Measurements from ENCODE around the gene SORL1-AS1.

SORL1-AS1 gene

DNA sequence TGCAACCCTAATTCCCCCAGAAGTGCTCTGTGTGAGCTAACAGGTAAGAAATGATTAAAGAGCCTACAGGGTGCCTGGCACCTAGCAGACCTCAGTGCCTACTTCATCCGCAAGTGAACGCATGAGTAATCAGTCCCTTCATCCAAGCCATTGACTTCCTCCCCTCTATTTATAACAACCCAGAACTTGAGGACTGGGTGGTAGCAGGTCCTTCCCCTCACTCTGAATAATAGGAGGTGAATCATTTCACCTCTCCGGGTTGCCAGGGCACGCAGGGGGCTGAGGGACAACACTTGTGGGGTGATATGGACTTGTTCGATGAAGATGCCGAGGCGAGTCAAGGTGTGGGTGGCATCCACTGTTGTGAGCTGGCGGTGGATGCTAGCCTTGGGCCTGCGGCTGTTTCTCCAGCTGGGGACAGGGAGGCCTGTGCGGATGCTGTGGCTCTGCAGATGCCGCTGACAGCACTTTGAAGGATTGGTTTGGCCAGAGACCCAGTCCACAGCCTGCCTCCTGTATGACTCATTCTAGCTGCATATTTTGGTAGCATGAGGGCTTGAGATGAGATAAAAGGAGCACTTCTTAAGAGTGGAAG, 11.7 kb upstream of the SORL1-AS1 start:
- Histone ChIP-seq H3K4me1 (ENCODE audit: control insufficient read depth in 3 of 3, insufficient read depth in 3 of 3, low read length in 3 of 3) (peaks cover 7 to 24% (median 12%) of the 10 kb centered on the region in 3 donors), H3K4me3 (ENCODE audit: low read length in 3 of 3) (no peak overlapping the region), H3K9ac (ENCODE audit: low read depth in 1 of 3, low read length in 3 of 3) (no peak overlapping the region), H3K36me3 (ENCODE audit: control insufficient read depth in 3 of 3, insufficient read depth in 3 of 3, low read length in 3 of 3) (no peaks in the 10 kb centered on the region), H3K27ac (ENCODE audit: low read depth, low read length) (no peak overlapping the region), H3K27me3 (ENCODE audit: control insufficient read depth in 3 of 3, insufficient read depth in 3 of 3, low read length in 3 of 3) (no peaks in the 10 kb centered on the region), H3K9me3 (ENCODE audit: control insufficient read depth in 3 of 3, low read length in 3 of 3) (no peaks in the 10 kb centered on the region)

DNA sequence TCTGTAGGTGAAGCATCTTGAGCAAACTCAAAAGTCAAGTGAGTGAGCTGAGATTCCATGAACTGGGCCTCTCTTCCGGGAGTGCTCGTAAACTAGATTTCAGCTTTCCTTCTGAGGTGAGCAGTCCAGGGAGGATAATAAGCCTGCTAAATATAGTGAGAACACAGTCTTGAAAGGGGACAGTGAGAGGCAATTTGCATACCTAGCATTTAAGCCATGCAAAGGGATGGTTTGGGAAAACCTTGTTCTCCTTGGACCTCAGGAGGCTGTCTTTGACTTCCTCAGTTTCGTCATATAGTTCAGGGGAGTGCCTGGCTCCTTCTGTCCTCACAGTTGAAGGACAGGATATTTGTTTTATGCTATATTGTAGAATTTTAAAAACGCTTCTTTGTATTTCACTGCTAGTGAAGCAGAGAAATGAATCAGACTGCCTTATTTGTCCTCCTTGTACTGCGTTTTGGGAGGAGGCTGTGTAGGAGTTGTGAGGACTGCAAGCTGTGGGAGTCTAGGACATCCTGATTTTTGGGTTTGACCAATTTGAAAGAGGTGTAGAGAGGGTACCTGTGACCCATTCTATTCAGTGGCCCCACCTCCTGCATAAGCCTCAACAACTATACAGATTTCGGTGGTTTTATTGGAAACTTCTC, 11.0 kb upstream of the SORL1-AS1 start:
- Histone ChIP-seq H3K27ac (ENCODE audit: low read depth, low read length) (no peak overlapping the region), H3K9me3 (ENCODE audit: control insufficient read depth in 3 of 3, low read length in 3 of 3) (no peaks in the 10 kb centered on the region), H3K4me3 (ENCODE audit: low read length in 3 of 3) (no peak overlapping the region), H3K36me3 (ENCODE audit: control insufficient read depth in 3 of 3, insufficient read depth in 3 of 3, low read length in 3 of 3) (no peaks in the 10 kb centered on the region), H3K4me1 (ENCODE audit: control insufficient read depth in 3 of 3, insufficient read depth in 3 of 3, low read length in 3 of 3) (peaks cover 7 to 24% (median 12%) of the 10 kb centered on the region in 3 donors), H3K9ac (ENCODE audit: low read depth in 1 of 3, low read length in 3 of 3) (no peak overlapping the region), H3K27me3 (ENCODE audit: control insufficient read depth in 3 of 3, insufficient read depth in 3 of 3, low read length in 3 of 3) (peaks cover 0 to 3% (median 0%) of the 10 kb centered on the region in 3 donors)

DNA sequence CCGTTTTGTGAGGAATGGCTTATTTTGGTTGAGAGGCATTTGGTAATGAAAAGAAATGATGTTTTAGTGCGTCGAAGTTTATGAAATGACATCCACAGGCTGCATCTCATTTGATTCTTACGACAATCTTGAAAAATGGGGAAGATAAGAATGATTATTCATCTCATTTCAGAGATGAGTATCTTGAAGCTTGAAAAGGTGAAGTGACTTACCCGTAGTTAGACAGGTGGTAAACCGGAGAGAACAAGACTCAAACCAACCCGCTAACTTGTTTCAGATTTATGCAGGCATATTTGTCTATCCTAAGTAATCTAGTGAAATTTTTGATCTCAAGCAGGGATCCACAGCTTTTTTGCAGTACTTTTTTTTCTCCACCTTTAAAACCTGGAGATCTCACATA, 9.1 kb upstream of the SORL1-AS1 start:
- Histone ChIP-seq H3K9ac (ENCODE audit: low read depth in 1 of 3, low read length in 3 of 3) (no peak overlapping the region), H3K9me3 (ENCODE audit: control insufficient read depth in 3 of 3, low read length in 3 of 3) (no peaks in the 10 kb centered on the region), H3K4me3 (ENCODE audit: low read length in 3 of 3) (no peak overlapping the region), H3K27ac (ENCODE audit: low read depth, low read length) (no peak overlapping the region), H3K4me1 (ENCODE audit: control insufficient read depth in 3 of 3, insufficient read depth in 3 of 3, low read length in 3 of 3) (peaks cover 5 to 21% (median 5%) of the 10 kb centered on the region in 3 donors), H3K36me3 (ENCODE audit: control insufficient read depth in 3 of 3, insufficient read depth in 3 of 3, low read length in 3 of 3) (no peaks in the 10 kb centered on the region), H3K27me3 (ENCODE audit: control insufficient read depth in 3 of 3, insufficient read depth in 3 of 3, low read length in 3 of 3) (peaks cover 0 to 3% (median 0%) of the 10 kb centered on the region in 3 donors)

DNA sequence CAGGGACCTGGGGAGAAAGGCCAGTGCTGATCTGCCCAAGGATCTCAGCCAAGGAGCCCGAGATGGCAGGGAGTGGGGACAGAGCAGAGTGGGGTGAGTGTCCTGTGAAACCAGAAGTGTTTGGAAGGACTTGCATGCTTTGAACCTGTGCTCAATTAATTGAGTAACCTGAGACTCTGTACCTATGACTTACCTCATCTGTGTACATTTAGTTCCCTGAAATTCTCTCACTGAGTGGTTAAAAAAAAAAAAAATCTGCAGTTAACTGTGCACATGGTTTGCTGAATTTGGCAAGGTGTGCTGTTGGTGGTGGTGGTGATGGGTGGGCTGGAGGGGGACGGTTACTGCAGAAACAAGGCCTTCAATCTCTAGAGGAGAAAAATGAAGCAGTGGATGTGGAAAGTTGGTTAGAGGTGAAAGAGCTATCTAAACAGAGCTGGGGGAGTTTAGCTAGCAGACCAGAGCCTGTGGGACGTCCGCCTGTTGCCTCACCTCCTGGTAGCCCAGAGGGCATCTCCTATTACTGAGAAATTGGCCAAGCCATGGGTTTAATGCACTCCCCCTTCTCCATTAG, 8.3 kb upstream of the SORL1-AS1 start:
- H3K4me3 ChIP-seq (ENCODE audit: low read length in 3 of 3), result no peak overlapping the region
- H3K27ac ChIP-seq (ENCODE audit: low read depth, low read length), result no peak overlapping the region
- peaks cover 0 to 17% (median under 1%) of the 10 kb centered on the region in 3 donors for H3K4me1 ChIP-seq (ENCODE audit: control insufficient read depth in 3 of 3, insufficient read depth in 3 of 3, low read length in 3 of 3)
- H3K27me3 ChIP-seq (ENCODE audit: control insufficient read depth in 3 of 3, insufficient read depth in 3 of 3, low read length in 3 of 3), result peaks cover 0 to 3% (median 0%) of the 10 kb centered on the region in 3 donors
- no peaks in the 10 kb centered on the region for H3K9me3 ChIP-seq (ENCODE audit: control insufficient read depth in 3 of 3, low read length in 3 of 3)
- H3K36me3 ChIP-seq (ENCODE audit: control insufficient read depth in 3 of 3, insufficient read depth in 3 of 3, low read length in 3 of 3), result no peaks in the 10 kb centered on the region
- H3K9ac ChIP-seq (ENCODE audit: low read depth in 1 of 3, low read length in 3 of 3), result no peak overlapping the region

DNA sequence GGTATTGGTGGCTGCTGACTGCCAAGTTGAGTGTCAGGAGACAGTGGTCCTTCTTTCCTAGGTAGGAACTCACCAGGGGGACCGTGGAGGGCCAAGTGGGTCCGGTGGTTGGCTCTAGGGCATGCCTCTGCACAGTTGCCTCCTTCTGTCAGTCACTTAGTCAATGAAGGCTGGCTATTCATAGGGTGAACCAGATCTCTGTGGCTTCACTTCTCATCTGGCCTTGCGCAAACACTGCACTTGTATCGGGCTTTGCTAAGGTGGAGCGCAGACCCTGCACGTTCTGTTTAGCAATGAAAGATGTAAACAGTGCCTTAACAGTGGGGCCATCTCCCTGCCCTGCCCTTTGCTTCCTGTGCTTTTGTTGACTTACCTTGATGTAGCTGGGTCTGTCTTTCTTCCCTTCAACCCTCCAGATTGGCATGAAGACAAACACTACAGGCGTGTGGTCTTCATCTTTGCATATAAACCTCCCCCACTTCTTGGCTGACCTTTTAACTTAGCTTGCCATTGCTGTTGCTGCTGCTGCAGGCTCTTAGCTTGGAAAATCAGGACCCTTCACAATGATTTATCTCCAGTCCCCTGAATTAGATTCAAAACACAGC, 6.7 kb upstream of the SORL1-AS1 start:
- H3K9me3 ChIP-seq (ENCODE audit: control insufficient read depth in 3 of 3, low read length in 3 of 3), result no peaks in the 10 kb centered on the region

DNA sequence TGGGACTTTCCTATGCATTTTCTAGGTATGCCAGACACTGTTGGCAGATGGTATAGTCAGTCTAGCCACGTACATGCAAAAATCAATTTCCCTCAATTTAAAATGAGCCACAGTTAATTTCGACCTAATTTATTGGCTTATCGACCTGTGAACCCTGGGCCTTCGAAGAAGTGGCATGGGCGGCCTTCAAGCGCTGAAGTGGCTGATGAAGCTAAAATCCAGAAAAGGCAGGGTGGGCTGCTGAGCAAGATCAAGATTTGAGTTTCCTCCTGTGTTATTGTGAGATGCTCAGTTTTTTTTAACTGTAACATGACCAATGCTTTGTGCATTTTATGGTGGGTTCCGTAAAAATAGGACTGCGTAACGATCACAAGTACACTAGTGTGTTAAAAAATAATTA, 5.8 kb upstream of the SORL1-AS1 start:
- Histone ChIP-seq H3K27ac (ENCODE audit: low read depth, low read length) (no peak overlapping the region), H3K27me3 (ENCODE audit: control insufficient read depth in 3 of 3, insufficient read depth in 3 of 3, low read length in 3 of 3) (peaks cover 0 to 3% (median 0%) of the 10 kb centered on the region in 3 donors), H3K4me3 (ENCODE audit: low read length in 3 of 3) (no peak overlapping the region), H3K4me1 (ENCODE audit: control insufficient read depth in 3 of 3, insufficient read depth in 3 of 3, low read length in 3 of 3) (peaks cover 0 to 7% (median 0%) of the 10 kb centered on the region in 3 donors), H3K36me3 (ENCODE audit: control insufficient read depth in 3 of 3, insufficient read depth in 3 of 3, low read length in 3 of 3) (no peaks in the 10 kb centered on the region), H3K9ac (ENCODE audit: low read depth in 1 of 3, low read length in 3 of 3) (no peak overlapping the region), H3K9me3 (ENCODE audit: control insufficient read depth in 3 of 3, low read length in 3 of 3) (no peaks in the 10 kb centered on the region)

More for the DNA sequence above, 6.7 kb upstream of the SORL1-AS1 start:
- Histone ChIP-seq H3K4me3 (ENCODE audit: low read length in 3 of 3) (no peak overlapping the region), H3K4me1 (ENCODE audit: control insufficient read depth in 3 of 3, insufficient read depth in 3 of 3, low read length in 3 of 3) (peaks cover 0 to 12% (median 0%) of the 10 kb centered on the region in 3 donors), H3K27ac (ENCODE audit: low read depth, low read length) (no peak overlapping the region), H3K27me3 (ENCODE audit: control insufficient read depth in 3 of 3, insufficient read depth in 3 of 3, low read length in 3 of 3) (peaks cover 0 to 3% (median 0%) of the 10 kb centered on the region in 3 donors), H3K9ac (ENCODE audit: low read depth in 1 of 3, low read length in 3 of 3) (no peak overlapping the region), H3K36me3 (ENCODE audit: control insufficient read depth in 3 of 3, insufficient read depth in 3 of 3, low read length in 3 of 3) (no peaks in the 10 kb centered on the region)

DNA sequence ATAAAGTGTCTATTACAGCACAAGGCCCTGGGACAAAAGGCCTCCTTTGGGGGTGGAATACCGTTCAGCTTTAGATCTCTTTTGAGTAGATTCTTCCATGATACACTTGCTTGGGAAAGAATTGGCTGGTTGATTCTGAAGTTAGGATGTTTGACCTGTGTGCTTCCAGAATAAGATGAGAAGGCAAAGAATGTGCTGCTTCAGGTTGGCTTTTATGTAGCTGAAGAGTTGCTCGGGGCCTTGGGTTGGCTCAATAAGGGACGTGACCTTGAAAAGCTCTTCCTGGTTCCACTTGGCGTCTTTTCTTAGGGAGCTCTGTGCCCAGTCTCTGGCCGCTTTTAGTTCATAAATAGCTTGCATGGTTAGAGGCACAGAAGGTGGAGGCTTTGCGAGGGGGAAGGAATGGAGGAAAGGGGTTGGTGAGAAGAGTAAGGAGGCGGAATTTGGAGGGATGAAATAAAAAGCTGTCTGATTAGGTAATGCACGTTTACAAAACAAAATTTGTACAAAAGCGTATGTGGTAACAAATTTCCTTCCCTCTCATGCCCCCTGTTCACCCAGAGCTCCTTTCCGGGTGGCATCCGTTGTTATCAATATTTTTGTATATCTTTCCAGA, 4.2 kb upstream of the SORL1-AS1 start:
- no peaks in the 10 kb centered on the region for H3K36me3 ChIP-seq (ENCODE audit: control insufficient read depth in 3 of 3, insufficient read depth in 3 of 3, low read length in 3 of 3)

DNA sequence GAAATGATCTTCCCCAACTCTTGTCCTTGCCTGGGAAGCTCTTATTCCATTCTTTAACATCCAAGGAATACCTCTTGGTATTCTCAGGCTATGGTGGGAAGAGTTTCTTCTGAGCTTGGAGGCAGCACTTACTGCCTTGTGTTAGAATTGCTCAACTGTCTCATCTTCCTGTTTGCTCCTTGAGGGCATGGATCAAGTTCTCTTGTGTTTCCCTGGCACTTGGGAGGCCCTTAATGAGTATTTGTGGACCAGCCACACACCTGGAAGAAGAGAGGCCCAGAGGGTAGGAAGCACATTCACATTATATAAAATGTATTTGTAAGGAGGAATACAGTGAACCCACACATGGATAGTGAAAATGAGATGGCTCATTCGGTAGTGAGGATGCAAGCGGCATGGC, 3.4 kb upstream of the SORL1-AS1 start:
- H3K36me3 ChIP-seq (ENCODE audit: control insufficient read depth in 3 of 3, insufficient read depth in 3 of 3, low read length in 3 of 3), result no peaks in the 10 kb centered on the region
- H3K4me1 ChIP-seq (ENCODE audit: control insufficient read depth in 3 of 3, insufficient read depth in 3 of 3, low read length in 3 of 3), result peaks cover 2 to 23% (median 7%) of the 10 kb centered on the region in 3 donors
- H3K9me3 ChIP-seq (ENCODE audit: control insufficient read depth in 3 of 3, low read length in 3 of 3), result no peaks in the 10 kb centered on the region
- H3K4me3 ChIP-seq (ENCODE audit: low read length in 3 of 3), result no peak overlapping the region
- no peak overlapping the region for H3K9ac ChIP-seq (ENCODE audit: low read depth in 1 of 3, low read length in 3 of 3)
- H3K27me3 ChIP-seq (ENCODE audit: control insufficient read depth in 3 of 3, insufficient read depth in 3 of 3, low read length in 3 of 3), result peaks cover 2 to 10% (median 10%) of the 10 kb centered on the region in 3 donors
- H3K27ac ChIP-seq (ENCODE audit: low read depth, low read length), result no peak overlapping the region

More for the DNA sequence above, 4.2 kb upstream of the SORL1-AS1 start:
- peaks cover 2 to 16% (median 5%) of the 10 kb centered on the region in 3 donors for H3K4me1 ChIP-seq (ENCODE audit: control insufficient read depth in 3 of 3, insufficient read depth in 3 of 3, low read length in 3 of 3)
- no peak overlapping the region for H3K27ac ChIP-seq (ENCODE audit: low read depth, low read length)
- H3K9ac ChIP-seq (ENCODE audit: low read depth in 1 of 3, low read length in 3 of 3), result no peak overlapping the region
- no peak overlapping the region for H3K4me3 ChIP-seq (ENCODE audit: low read length in 3 of 3)
- H3K27me3 ChIP-seq (ENCODE audit: control insufficient read depth in 3 of 3, insufficient read depth in 3 of 3, low read length in 3 of 3), result peaks cover 0 to 10% (median 7%) of the 10 kb centered on the region in 3 donors
- H3K9me3 ChIP-seq (ENCODE audit: control insufficient read depth in 3 of 3, low read length in 3 of 3), result no peaks in the 10 kb centered on the region

DNA sequence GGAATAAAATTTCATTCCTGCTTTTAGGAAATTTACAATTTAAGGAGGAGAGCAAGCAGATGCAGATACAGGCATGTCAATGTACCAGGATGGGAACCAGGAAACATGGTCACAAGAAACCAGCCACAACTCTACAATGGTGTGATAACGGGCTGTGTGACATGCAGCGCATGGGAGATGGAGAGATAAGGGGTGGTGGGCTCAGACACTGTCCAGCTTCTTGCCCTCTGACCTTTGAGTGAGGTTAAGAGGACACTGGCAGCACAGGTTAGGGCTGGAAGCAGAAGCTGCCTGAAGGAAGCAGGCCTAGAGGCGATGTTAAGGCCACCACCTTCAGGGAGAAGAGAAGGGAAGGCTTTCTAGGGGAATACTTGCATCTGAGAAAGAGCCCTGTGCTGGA, 2.3 kb upstream of the SORL1-AS1 start:
- Histone ChIP-seq H3K9me3 (ENCODE audit: control insufficient read depth in 3 of 3, low read length in 3 of 3) (no peaks in the 10 kb centered on the region), H3K4me1 (ENCODE audit: control insufficient read depth in 3 of 3, insufficient read depth in 3 of 3, low read length in 3 of 3) (peaks cover 2 to 24% (median 7%) of the 10 kb centered on the region in 3 donors), H3K4me3 (ENCODE audit: low read length in 3 of 3) (no peak overlapping the region), H3K36me3 (ENCODE audit: control insufficient read depth in 3 of 3, insufficient read depth in 3 of 3, low read length in 3 of 3) (no peaks in the 10 kb centered on the region), H3K27ac (ENCODE audit: low read depth, low read length) (no peak overlapping the region), H3K9ac (ENCODE audit: low read depth in 1 of 3, low read length in 3 of 3) (no peak overlapping the region), H3K27me3 (ENCODE audit: control insufficient read depth in 3 of 3, insufficient read depth in 3 of 3, low read length in 3 of 3) (peaks cover 3 to 15% (median 10%) of the 10 kb centered on the region in 3 donors)
